ENCODE measurements around the gene PLCB4. TPM values are rescaled to one million over a fixed set of nuclear protein-coding genes. Genes with fewer than 3 reads are reported as not detected.

Gene PLCB4
- total RNA-seq, 2 experiments from 2014 or later: not detected

DNA sequence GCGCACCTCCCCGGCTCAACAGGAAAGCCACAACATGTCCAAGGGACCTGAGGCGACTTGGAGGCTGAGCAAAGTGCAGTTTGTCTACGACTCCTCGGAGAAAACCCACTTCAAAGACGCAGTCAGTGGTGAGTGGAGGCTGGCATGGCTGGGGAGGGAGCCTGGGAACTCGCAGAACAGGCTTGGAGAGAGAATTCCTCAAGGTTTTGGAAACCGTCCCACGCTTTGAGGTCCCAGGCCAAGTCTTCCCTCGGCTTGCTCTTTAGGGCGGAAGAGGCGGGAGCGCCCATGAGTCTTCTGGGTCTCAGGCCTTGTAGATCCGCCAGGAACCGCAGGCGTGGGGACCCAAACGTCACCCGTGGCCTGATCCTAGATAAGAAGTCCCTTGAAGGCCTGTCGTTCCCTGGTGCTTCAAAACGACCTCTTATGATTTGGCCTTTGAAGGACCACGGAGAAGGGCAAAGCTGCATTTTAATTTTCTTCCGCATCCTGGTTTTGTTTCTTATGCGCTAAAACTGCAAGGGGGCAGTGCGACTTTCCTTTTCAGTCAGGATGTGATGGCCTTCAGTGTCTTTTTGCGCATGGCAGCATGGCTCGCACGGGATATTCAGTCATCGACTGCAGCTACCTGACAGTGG is 447.5 kb downstream of the PLCB4 start:
- BruUV-seq (replicated peaks): no TSS peak
- no peaks in the 10 kb centered on the region for H3K9me2 ChIP-seq (ENCODE audit: insufficient read depth, low read length)
- no peak overlapping the region for H3K4me3 ChIP-seq (ENCODE audit: low read depth, low read length, poor library complexity, severe bottlenecking)
- no peak overlapping the region for H3K27ac ChIP-seq (ENCODE audit: low read depth, low read length, poor library complexity, severe bottlenecking)
- ChIA-PET CTCF (ENCODE audit: unreplicated experiment) (no interaction called here), POLR2A (no interaction called here)
- DNase-seq (ENCODE audit: low spot score): no peak
- no peaks in the 10 kb centered on the region for H3K9me3 ChIP-seq (ENCODE audit: low read length)
- no peak overlapping the region for H2AFZ ChIP-seq (ENCODE audit: low read length)
- H3K36me3 ChIP-seq (ENCODE audit: insufficient read depth, low read length): no peaks in the 10 kb centered on the region
- H3K4me2 ChIP-seq (ENCODE audit: low read length): no peak overlapping the region
- no peaks in the 10 kb centered on the region for H4K20me1 ChIP-seq (ENCODE audit: insufficient read depth, low read length)
- peaks cover 3% of the 10 kb centered on the region for H3K4me1 ChIP-seq (ENCODE audit: insufficient read depth, low read length, poor library complexity, severe bottlenecking)
- no peak for TF ChIP-seq EZH2phosphoT487 (IDR thresholded peaks at IDR 0.05; ENCODE audit: borderline replicate concordance, low read depth, low read length)
- TF ChIP-seq, protein P1, sequence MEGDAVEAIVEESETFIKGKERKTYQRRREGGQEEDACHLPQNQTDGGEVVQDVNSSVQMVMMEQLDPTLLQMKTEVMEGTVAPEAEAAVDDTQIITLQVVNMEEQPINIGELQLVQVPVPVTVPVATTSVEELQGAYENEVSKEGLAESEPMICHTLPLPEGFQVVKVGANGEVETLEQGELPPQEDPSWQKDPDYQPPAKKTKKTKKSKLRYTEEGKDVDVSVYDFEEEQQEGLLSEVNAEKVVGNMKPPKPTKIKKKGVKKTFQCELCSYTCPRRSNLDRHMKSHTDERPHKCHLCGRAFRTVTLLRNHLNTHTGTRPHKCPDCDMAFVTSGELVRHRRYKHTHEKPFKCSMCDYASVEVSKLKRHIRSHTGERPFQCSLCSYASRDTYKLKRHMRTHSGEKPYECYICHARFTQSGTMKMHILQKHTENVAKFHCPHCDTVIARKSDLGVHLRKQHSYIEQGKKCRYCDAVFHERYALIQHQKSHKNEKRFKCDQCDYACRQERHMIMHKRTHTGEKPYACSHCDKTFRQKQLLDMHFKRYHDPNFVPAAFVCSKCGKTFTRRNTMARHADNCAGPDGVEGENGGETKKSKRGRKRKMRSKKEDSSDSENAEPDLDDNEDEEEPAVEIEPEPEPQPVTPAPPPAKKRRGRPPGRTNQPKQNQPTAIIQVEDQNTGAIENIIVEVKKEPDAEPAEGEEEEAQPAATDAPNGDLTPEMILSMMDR (conservative IDR thresholded peaks at IDR 0.05; ENCODE audit: low read length): no peak
- intact Hi-C loops (cut with micrococcal nuclease; ENCODE audit: unreplicated experiment): no loop called here
- H3K79me2 ChIP-seq (ENCODE audit: insufficient read depth, low read depth, low read length): no peaks in the 10 kb centered on the region

DNA sequence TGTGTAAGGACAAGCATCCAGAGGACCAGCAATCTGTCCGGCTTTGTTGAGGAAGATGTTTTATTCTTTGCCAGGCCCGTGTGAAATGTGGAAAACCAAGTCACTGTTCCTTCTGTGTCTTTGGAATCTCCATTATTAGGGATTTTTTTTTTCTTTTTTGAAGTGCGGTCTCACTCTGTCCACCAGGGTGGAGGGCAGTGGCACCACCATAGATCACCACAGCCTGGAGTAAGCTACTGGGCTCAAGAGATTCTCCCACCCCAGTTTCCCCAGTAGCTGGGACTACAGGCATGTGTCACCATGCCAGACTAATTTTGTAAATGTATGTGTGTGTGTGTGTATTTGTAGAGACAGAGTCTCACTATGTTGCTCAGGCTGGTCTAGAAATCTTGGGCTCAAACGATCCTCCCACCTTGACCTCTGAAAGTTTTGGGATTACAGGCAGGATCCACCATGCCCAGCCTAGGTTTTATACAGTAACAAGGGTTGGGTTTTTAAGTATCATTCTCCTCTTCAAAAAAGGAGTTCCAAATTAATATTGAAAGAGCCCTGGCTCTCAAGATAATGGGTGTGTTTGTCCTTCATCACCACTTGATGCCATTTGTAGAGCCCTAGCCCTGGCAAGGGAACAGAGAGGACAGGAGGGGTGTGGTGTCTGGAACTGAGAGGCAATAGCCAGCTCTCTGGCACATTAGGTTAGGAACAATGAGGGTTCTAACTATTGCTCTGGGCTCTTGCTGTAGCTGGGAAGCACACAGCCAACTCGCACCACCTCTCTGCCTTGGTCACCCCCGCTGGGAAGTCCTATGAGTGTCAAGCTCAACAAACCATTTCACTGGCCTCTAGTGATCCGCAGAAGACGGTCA is 448.6 kb downstream of the PLCB4 start:
- H3K4me2 ChIP-seq (ENCODE audit: low read length): no peak overlapping the region
- H2AFZ ChIP-seq (ENCODE audit: low read length): no peak overlapping the region
- no peaks in the 10 kb centered on the region for H4K20me1 ChIP-seq (ENCODE audit: insufficient read depth, low read length)
- CTCF ChIA-PET (ENCODE audit: unreplicated experiment): no interaction called here
- no peaks in the 10 kb centered on the region for H3K9me3 ChIP-seq (ENCODE audit: low read length)
- TF ChIP-seq EZH2phosphoT487 (IDR thresholded peaks at IDR 0.05; ENCODE audit: borderline replicate concordance, low read depth, low read length): no peak
- TF ChIP-seq, protein P1 (conservative IDR thresholded peaks at IDR 0.05; ENCODE audit: low read length): no peak
- no peak overlapping the region for H3K4me3 ChIP-seq (ENCODE audit: low read depth, low read length, poor library complexity, severe bottlenecking)
- H3K36me3 ChIP-seq (ENCODE audit: insufficient read depth, low read length): no peaks in the 10 kb centered on the region
- DNase-seq (ENCODE audit: low spot score): no peak
- no peaks in the 10 kb centered on the region for H3K4me1 ChIP-seq (ENCODE audit: insufficient read depth, low read length, poor library complexity, severe bottlenecking)
- H3K9me2 ChIP-seq (ENCODE audit: insufficient read depth, low read length): no peaks in the 10 kb centered on the region
- BruUV-seq (replicated peaks): no TSS peak
- no peaks in the 10 kb centered on the region for H3K79me2 ChIP-seq (ENCODE audit: insufficient read depth, low read depth, low read length)
- POLR2A ChIA-PET: no interaction called here
- no peak overlapping the region for H3K27ac ChIP-seq (ENCODE audit: low read depth, low read length, poor library complexity, severe bottlenecking)
- intact Hi-C loops (cut with micrococcal nuclease; ENCODE audit: unreplicated experiment): no loop called here

Data from OCI-LY7 (cell line).